Measurements from ENCODE around the gene EFNA3. TPM values are rescaled to one million over a fixed set of nuclear protein-coding genes. Genes with fewer than 3 reads are reported as not detected.

The EFNA3 gene
- total RNA-seq, 4 donors from 2014 or later = 2.3 to 8.7 (median 5.3) TPM

DNA sequence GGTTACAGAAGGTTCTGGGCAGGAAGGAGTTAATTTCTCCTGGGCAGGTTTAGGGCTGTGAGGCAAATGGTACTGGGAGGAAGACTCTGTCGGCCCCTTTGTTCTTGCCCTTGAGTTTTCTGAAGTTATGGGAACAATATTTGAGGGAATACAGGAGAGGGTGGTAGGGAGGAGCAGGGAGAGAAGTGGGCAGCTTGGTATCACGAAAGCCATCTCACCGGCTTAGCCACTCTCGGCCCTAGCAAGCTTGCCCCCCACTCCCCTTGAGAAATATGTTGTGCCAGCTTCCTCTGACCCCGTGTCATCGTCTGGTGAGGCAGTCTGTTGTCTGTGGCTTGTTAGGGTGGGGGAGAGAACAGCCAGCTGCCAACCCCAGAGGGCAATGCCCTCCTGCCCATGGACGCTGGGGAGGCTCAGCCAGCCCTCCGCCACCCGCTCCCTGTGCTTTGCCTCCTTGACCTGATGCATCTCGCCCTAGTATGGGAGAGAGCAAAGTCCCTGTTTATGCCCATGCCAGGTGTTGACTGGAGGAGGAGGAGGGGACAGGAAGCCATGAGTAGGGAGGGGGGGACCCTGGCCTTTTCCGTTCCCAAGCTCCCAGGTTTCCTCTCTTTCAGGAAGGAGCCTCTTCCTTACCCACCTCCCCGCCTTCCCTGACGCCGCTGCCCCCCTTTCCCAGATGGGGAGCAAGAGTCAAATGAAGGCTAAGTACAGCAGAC is 50.3 kb downstream of the EFNA3 start:
- H3K9me3 ChIP-seq = no peaks in the 10 kb centered on the region
- H3K27me3 ChIP-seq = no peaks in the 10 kb centered on the region
- H3K27ac ChIP-seq = peak overlapping the region; percentile 14 to 98 (median 92)
- peak overlapping the region in 3 of 4 donors; percentile 51 to 69 (median 63) for H3K4me3 ChIP-seq
- H3K4me1 ChIP-seq = peaks cover 7 to 31% (median 17%) of the 10 kb centered on the region in 4 donors
- peaks cover 0 to 27% (median 0%) of the 10 kb centered on the region in 3 donors for H3K36me3 ChIP-seq
- peak in 2 of 3 donors; percentile 89 to 92 for DNase-seq
- TF ChIP-seq, protein P1, sequence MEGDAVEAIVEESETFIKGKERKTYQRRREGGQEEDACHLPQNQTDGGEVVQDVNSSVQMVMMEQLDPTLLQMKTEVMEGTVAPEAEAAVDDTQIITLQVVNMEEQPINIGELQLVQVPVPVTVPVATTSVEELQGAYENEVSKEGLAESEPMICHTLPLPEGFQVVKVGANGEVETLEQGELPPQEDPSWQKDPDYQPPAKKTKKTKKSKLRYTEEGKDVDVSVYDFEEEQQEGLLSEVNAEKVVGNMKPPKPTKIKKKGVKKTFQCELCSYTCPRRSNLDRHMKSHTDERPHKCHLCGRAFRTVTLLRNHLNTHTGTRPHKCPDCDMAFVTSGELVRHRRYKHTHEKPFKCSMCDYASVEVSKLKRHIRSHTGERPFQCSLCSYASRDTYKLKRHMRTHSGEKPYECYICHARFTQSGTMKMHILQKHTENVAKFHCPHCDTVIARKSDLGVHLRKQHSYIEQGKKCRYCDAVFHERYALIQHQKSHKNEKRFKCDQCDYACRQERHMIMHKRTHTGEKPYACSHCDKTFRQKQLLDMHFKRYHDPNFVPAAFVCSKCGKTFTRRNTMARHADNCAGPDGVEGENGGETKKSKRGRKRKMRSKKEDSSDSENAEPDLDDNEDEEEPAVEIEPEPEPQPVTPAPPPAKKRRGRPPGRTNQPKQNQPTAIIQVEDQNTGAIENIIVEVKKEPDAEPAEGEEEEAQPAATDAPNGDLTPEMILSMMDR (IDR thresholded peaks at IDR 0.05) = no peak
- TF ChIP-seq POLR2A (IDR thresholded peaks at IDR 0.05) = peak; percentile 96

DNA sequence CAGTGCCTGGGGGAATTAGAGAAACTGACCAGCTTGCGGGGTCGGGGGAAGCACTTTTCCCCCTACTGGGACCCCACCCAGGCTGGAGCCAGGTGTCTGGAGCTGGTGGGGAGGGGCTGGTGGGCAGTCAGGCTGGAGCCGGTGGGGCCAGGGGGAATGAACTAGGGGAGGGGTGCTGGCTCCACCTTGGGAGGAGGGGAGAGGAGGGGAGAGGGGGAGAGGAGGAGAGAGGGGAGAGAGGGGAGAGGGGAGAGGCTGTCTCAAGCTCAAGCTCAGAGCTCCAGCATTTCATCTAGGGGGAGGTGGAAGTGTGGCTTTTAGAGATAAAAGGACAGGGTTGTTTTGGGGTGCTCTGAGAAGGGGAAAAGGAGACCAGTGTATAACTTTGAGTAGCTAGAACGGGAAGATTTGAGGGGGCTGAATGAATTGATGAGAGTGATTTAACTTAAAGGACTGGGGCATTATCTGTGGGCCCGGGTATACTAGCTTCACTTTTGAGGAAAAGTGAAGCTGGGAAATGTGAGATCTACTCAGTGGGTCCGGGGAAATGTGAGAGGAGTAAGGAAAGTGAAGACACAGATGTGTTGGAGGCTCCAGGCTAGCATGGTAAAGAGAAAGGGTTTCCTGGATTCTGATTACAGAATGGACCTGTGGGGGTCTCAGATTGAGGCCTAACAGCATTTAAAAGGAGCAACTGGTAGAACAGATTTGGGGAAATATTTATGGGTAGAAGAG is 51.8 kb downstream of the EFNA3 start:
- no peaks in the 10 kb centered on the region for H3K9me3 ChIP-seq
- peaks cover 5 to 29% (median 21%) of the 10 kb centered on the region in 4 donors for H3K4me1 ChIP-seq
- H3K27ac ChIP-seq = peak overlapping the region in 3 of 4 donors; percentile 87 to 98 (median 98)
- H3K4me3 ChIP-seq = peak overlapping the region in 3 of 4 donors; percentile 20 to 69 (median 63)
- DNase-seq = no peak
- TF ChIP-seq, protein P1 (IDR thresholded peaks at IDR 0.05) = no peak
- TF ChIP-seq POLR2A (IDR thresholded peaks at IDR 0.05) = no peak
- peaks cover 0 to 34% (median 0%) of the 10 kb centered on the region in 3 donors for H3K36me3 ChIP-seq
- H3K27me3 ChIP-seq = no peaks in the 10 kb centered on the region

DNA sequence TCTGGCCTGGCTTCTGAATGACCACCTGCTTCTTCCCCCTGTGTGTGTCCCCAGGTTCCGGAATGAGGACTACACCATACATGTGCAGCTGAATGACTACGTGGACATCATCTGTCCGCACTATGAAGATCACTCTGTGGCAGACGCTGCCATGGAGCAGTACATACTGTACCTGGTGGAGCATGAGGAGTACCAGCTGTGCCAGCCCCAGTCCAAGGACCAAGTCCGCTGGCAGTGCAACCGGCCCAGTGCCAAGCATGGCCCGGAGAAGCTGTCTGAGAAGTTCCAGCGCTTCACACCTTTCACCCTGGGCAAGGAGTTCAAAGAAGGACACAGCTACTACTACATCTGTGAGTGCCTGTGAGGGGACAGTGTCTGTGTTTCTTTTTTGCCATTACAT is 52.6 kb downstream of the EFNA3 start:
- DNase-seq = peak in 2 of 3 donors; percentile 87 to 88
- peaks cover 0 to 28% (median 20%) of the 10 kb centered on the region in 4 donors for H3K4me1 ChIP-seq
- H3K9me3 ChIP-seq = no peaks in the 10 kb centered on the region

DNA sequence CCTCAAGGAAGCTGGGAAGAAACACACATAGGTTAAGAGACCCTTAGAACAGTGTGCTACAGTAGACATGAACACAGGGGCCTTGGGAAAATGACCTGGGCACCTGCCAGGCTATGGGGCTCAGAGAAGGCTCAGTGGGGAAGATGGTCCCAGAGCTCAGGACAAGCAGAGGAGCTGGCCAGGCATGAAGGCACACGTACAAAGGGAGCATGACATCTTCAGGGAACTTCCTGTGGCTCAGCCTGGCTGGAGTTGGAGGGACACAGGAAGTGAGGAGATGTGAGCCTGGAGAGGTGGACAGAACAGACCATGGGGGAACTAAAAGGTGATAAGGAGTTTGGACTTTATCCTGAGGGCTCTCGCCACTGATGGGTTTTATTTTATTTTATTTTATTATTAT is 53.2 kb downstream of the EFNA3 start:
- Histone ChIP-seq H3K4me1 (peaks cover 0 to 30% (median 20%) of the 10 kb centered on the region in 4 donors), H3K4me3 (peak overlapping the region in 2 of 4 donors; percentile 6 to 63), H3K36me3 (peaks cover 0 to 34% (median 0%) of the 10 kb centered on the region in 3 donors), H3K27ac (peak overlapping the region in 3 of 4 donors; percentile 51 to 98 (median 98)), H3K9me3 (no peaks in the 10 kb centered on the region), H3K27me3 (no peaks in the 10 kb centered on the region)
- no peak for DNase-seq
- TF ChIP-seq POLR2A (IDR thresholded peaks at IDR 0.05) = no peak
- TF ChIP-seq, protein P1 (IDR thresholded peaks at IDR 0.05) = no peak

More for the DNA sequence above, 52.6 kb downstream of the EFNA3 start:
- H3K27me3 ChIP-seq = no peaks in the 10 kb centered on the region
- H3K36me3 ChIP-seq = peaks cover 0 to 34% (median 0%) of the 10 kb centered on the region in 3 donors
- TF ChIP-seq, protein P1 (IDR thresholded peaks at IDR 0.05) = no peak
- peak; percentile 93 to 96 for TF ChIP-seq POLR2A (IDR thresholded peaks at IDR 0.05)
- peak overlapping the region in 3 of 4 donors; percentile 87 to 98 (median 98) for H3K27ac ChIP-seq
- peak overlapping the region in 2 of 4 donors; percentile 63 to 69 for H3K4me3 ChIP-seq

DNA sequence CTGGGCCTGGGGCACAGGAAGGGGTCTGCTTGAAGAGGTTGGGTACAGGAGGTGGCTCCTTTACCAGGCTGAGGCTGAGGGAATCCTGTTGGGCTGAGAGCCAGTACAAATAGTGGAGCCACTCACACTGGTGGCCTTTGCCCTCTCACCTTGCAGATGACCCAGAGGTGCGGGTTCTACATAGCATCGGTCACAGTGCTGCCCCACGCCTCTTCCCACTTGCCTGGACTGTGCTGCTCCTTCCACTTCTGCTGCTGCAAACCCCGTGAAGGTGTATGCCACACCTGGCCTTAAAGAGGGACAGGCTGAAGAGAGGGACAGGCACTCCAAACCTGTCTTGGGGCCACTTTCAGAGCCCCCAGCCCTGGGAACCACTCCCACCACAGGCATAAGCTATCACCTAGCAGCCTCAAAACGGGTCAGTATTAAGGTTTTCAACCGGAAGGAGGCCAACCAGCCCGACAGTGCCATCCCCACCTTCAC is 55.2 kb downstream of the EFNA3 start:
- Histone ChIP-seq H3K36me3 (peaks cover 0 to 38% (median 0%) of the 10 kb centered on the region in 3 donors), H3K27me3 (no peaks in the 10 kb centered on the region), H3K27ac (peak overlapping the region in 3 of 4 donors; percentile 97 to 98 (median 98)), H3K4me3 (peak overlapping the region in 1 of 4 donors; percentile 63), H3K4me1 (peaks cover 0 to 49% (median 13%) of the 10 kb centered on the region in 4 donors), H3K9me3 (no peaks in the 10 kb centered on the region)
- DNase-seq = peak in 2 of 3 donors; percentile 62 to 66
- TF ChIP-seq POLR2A (IDR thresholded peaks at IDR 0.05) = peak in 1 of 2 donors; percentile 8
- TF ChIP-seq, protein P1 (IDR thresholded peaks at IDR 0.05) = no peak
